ENCODE data around the gene FCER1G.

Gene FCER1G

GRCh38 chr1:161187311-161187710 is 27.8 kb upstream of the FCER1G start:
- DNase-seq (ENCODE audit: low read depth in 4 of 4, low spot score in 1 of 4): no peak

GRCh38 chr1:161188381-161188780 is 26.7 kb upstream of the FCER1G start:
- DNase-seq (ENCODE audit: low read depth in 4 of 4, low spot score in 1 of 4): no peak

GRCh38 chr1:161189036-161189435 is 26.1 kb upstream of the FCER1G start:
- no peak for DNase-seq (ENCODE audit: low read depth in 4 of 4, low spot score in 1 of 4)

- DNase-seq (ENCODE audit: low read depth in 4 of 4, low spot score in 1 of 4): no peak
These were observed 24.1 kb upstream of the FCER1G start for GRCh38 chr1:161190962-161191521.

GRCh38 chr1:161191971-161192370 is 23.1 kb upstream of the FCER1G start:
- DNase-seq (ENCODE audit: low read depth in 4 of 4, low spot score in 1 of 4): no peak

- peak; percentile 27 to 39 (median 32) for DNase-seq (ENCODE audit: low read depth in 4 of 4, low spot score in 1 of 4)
These were observed 22.3 kb upstream of the FCER1G start for GRCh38 chr1:161192476-161193465.

GRCh38 chr1:161193561-161194235 is 21.4 kb upstream of the FCER1G start:
- DNase-seq (ENCODE audit: low read depth in 4 of 4, low spot score in 1 of 4): no peak

- no peak for DNase-seq (ENCODE audit: low read depth in 4 of 4, low spot score in 1 of 4)
These were observed 19.9 kb upstream of the FCER1G start for GRCh38 chr1:161195171-161195570.

- no peak for DNase-seq (ENCODE audit: low read depth in 4 of 4, low spot score in 1 of 4)
These were observed 19.0 kb upstream of the FCER1G start for GRCh38 chr1:161196111-161196510.

- DNase-seq (ENCODE audit: low read depth in 4 of 4, low spot score in 1 of 4): no peak
These were observed 18.3 kb upstream of the FCER1G start for GRCh38 chr1:161196521-161197451.

GRCh38 chr1:161197560-161198193 is 17.4 kb upstream of the FCER1G start:
- DNase-seq (ENCODE audit: low read depth in 4 of 4, low spot score in 1 of 4): no peak

- DNase-seq (ENCODE audit: low read depth in 4 of 4, low spot score in 1 of 4): no peak
These were observed 16.8 kb upstream of the FCER1G start for GRCh38 chr1:161198194-161198896.

GRCh38 chr1:161198897-161199431 is 16.1 kb upstream of the FCER1G start, which contains the start of gene ADAMTS4:
Gene ADAMTS4, minus strand, starts transcription at chr1:161199054. Its CDS starts 427 bp downstream, at chr1:161198627.
- DNase-seq (ENCODE audit: low read depth in 4 of 4, low spot score in 1 of 4): no peak

GRCh38 chr1:161199506-161200139 is 15.5 kb upstream of the FCER1G start:
- DNase-seq (ENCODE audit: low read depth in 4 of 4, low spot score in 1 of 4): no peak

GRCh38 chr1:161200421-161200991 is 14.6 kb upstream of the FCER1G start:
- DNase-seq (ENCODE audit: low read depth in 4 of 4, low spot score in 1 of 4): no peak

- no peak for DNase-seq (ENCODE audit: low read depth in 4 of 4, low spot score in 1 of 4)
These were observed 13.9 kb upstream of the FCER1G start for GRCh38 chr1:161200992-161201835.

Data from stimulated activated CD4-positive, alpha-beta T cell treated with anti-CD3 and anti-CD28 coated beads, Interleukin-1b, Interleukin-23, amount 100 ng/mL, for 24 hours (primary cell).